GM19452 (cell line): ENCODE measurements around the gene CELSR1.
A peak's percentile ranks its signal among the peaks of the same experiment; 100 is the strongest.

Experiments
- ATAC-seq: cut with Tn5 transposase; IDR thresholded peaks from one replicate; pipeline ENCODE4 v1.9.1; 2021; ENCODE audit not compliant: unreplicated experiment

The CELSR1 gene, protein sequence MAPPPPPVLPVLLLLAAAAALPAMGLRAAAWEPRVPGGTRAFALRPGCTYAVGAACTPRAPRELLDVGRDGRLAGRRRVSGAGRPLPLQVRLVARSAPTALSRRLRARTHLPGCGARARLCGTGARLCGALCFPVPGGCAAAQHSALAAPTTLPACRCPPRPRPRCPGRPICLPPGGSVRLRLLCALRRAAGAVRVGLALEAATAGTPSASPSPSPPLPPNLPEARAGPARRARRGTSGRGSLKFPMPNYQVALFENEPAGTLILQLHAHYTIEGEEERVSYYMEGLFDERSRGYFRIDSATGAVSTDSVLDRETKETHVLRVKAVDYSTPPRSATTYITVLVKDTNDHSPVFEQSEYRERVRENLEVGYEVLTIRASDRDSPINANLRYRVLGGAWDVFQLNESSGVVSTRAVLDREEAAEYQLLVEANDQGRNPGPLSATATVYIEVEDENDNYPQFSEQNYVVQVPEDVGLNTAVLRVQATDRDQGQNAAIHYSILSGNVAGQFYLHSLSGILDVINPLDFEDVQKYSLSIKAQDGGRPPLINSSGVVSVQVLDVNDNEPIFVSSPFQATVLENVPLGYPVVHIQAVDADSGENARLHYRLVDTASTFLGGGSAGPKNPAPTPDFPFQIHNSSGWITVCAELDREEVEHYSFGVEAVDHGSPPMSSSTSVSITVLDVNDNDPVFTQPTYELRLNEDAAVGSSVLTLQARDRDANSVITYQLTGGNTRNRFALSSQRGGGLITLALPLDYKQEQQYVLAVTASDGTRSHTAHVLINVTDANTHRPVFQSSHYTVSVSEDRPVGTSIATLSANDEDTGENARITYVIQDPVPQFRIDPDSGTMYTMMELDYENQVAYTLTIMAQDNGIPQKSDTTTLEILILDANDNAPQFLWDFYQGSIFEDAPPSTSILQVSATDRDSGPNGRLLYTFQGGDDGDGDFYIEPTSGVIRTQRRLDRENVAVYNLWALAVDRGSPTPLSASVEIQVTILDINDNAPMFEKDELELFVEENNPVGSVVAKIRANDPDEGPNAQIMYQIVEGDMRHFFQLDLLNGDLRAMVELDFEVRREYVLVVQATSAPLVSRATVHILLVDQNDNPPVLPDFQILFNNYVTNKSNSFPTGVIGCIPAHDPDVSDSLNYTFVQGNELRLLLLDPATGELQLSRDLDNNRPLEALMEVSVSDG (N-terminal part only)

DNA sequence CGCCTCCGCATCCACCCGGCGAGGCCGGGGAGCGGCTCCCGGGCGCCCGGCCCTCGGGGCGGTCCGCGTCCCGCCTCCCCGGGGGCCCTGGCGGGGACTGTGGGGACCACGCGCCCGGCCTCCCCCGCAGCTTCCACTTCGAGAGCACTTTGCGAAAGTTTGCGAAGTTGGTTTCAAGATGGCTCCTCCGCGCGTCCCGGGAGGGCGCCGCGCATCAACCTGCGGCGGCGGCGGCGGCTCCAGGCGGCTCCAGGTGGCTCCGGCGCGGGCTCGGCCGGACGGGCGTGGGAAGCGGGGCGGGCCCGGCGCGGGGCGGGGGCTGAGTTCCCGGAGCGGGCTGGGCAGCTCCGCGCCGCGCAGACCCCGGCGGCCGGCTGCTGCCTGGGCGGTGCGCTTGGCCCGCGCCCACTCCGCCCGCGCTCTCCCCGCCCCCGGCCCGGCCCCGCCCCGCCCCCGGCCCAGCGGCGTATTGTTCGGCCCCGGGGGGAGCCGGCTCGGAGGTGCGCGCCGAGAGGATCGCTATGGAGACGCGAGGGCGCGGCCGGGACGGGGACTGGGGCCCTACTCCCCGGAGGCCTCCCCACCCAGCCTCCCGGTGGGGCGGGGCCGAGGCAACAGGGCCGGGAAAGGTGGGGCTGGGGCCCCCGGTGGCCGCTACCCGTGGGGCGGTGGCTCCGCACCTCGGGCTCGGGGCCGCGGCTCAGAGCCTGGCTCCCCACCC, at the start of gene CELSR1:
TSS of gene CELSR1 (minus strand) at position 396 of the 721 bp plus-strand sequence. CDS start 450 bp downstream, outside the sequence.
- no peak for ATAC-seq

DNA sequence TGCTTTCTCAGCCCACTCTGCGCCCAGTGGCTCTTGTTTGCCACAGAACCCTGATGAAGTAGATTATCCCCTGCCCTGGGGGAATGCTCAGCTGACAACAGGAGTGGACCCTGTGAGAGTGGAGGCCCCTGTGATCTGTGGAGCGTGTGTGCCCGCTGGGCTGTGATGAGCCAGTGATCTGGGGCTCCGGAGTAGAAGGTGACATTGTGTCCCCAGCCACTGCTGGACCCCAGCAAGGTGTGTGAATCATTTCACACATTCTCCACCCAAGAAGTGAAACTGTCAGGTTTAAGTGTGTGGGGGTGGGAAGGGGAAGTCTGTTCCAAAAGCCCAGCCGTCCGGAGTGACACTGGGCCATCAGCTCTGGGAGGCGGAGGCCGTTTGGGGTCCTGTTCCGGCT, 49.6 kb upstream of the CELSR1 start:
- peak; percentile 66 for ATAC-seq

DNA sequence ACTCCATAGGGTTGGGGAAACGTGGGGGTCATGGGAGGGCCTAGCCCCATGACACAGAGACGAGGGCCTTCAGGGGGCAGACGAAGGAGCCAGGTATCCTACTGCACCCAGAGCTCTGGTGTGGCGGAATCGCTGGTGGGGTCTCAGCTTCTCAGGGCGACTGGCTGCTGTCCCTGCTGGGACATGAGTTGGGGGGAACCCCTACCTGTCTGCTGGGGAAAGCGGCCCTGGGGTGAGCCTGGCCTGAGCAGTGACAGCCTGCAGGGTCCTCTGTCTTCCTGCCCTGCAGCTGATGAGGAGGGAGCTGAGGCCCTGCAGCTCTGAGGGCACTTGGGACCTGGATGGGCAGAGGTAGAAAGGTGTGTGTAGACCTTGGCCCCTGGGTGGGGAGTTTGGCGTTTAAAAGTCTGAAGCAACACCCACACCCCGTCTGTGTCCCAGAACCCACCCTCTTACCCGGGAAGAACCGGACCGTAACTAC, 49.2 kb upstream of the CELSR1 start:
- ATAC-seq: no peak

DNA sequence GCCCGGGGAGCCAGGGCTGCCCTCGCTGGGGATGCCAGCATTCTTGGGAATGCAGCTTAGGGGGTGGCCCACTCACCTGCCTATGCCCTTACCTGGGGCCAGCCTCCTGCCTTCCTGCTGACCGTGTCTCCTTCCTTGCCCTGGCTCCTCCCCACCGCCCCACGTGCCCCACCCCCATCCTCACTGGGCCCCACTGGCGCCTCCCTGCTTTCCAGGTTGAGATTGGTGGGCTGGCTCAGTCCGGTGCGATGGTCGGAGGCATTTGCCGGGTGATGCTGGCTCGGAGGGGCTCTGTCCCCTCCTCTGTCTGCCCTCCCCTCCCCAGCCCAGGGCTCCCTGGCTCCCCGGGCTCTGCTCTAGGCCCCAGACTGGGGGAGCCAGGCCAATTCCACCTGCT, 48.7 kb upstream of the CELSR1 start:
- no peak for ATAC-seq

DNA sequence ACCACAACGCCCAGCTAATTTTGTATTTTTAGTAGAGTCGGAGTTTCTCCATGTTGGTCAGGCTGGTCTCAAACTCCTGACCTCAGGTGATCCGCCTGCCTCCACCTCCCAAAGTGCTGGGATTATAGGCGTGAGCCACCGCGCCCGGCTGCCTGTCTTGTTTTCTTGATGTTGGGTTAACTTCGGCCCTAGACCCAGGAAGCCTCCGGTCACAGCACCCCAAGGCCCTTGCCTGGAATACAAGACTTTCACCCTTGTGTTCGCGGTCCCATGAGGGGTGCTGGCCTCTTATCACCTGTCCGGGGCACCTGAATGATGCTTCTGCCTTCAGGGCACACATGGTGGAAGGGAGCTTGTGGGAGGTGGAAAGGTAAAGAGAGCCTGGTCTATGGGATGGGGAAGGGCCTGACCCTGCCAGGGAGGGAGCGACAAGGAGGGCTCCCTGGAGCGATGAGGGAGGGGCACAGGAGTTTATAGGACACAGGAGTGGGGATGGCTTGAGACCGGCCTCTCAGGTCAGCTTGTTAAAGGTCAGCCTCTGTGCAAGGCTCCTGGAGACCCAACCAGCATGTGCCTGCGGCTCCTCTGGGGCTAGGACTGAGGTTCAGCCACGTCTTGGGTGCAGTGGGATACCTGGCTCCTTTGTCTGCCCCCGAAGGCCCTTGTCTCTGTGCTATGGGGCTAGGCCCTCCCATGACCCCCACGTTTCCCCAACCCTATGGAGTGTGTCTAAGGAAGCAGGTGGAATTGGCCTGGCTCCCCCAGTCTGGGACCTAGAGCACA, 48.1 kb upstream of the CELSR1 start:
- no peak for ATAC-seq

DNA sequence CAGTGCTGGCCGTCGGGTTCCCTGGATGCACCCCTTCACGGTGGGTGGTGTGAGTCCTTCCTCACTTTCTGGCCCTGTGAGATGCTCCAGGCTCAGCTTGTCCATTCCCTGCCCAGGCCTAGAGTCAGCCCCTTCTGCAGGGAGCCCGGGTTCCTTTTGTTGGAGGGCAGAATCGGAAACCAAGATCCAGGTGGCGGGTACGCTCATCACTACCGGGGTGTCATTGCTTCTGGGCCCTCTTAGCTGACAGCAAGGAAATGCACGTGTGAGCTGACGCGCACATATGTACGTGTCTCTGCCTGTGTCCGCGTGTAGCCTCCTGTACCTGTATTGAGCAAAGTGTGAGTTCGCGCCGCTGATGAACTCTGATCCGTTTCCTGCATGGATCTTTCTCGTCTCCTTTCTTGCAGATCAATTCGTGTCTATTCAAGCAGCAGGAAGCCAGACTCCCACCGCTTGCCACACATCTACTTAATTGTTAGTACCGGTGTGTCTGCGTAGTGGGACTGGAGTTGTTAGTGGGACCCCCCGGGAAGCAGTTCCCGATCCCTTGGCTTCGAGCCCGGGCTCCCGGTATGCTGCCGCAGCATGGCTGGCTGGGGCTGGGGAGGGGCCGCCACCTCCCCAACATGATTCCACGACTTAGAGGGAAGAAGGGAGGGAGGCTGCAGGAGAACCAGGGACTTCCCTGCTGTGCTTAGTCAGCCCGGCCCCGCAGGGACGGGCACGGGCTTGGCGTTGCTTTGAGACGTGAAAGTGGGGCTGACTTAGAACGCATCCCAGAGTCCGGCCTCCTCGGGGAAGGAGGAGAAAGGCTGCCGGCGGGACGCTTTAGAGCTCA, 46.9 kb upstream of the CELSR1 start:
- ATAC-seq: no peak

DNA sequence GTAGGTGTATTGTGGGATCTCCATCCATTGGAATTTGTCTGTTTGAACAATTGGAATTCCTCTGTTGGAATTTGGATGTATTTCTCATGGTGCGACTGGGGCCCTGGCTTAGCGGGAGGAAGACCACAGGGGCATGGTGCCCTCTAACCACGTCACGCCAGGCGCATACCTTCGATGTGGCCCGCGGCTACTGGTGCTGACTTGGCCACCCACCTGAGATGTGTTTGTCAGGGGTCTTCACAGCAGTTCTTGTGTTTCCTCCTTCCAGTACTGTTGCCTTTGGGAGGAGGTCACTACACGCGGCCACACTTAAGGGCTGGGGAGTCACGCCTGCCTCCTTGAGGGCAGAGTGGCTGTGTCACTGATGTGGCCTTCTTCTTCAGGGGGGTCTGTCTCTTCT, 46.2 kb upstream of the CELSR1 start:
- ATAC-seq: no peak

DNA sequence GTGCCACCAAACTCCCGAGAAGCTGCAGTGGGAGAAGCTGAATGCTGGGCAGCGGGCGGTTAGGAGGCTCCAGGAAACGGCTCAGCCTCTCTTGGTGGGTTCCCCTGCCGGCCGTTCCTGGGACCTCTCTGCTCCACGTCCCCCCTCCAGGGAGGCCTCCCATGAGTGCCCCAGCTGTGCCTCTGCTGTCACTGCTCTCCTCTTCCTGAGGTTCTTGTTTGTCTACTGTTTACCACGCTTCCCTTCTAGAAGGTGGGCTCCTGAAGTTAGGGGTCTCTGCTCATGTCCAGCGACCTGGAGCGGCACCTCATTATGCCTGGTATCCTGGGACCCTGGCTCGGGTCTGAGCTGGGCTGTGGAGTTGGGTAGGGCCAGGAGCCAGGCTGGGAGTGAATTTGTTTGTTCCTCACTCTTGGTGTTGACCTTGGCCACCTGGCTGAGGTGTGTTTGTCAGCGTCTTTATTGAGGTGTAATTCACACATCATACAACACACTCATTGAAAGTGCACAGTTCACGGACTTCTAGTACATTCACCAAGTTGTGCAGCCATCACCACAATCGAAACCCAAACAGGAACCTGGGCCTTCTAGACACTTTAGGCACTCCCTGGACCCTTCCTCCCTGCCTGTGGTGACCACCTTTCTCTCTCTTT, 45.0 kb upstream of the CELSR1 start:
- no peak for ATAC-seq

DNA sequence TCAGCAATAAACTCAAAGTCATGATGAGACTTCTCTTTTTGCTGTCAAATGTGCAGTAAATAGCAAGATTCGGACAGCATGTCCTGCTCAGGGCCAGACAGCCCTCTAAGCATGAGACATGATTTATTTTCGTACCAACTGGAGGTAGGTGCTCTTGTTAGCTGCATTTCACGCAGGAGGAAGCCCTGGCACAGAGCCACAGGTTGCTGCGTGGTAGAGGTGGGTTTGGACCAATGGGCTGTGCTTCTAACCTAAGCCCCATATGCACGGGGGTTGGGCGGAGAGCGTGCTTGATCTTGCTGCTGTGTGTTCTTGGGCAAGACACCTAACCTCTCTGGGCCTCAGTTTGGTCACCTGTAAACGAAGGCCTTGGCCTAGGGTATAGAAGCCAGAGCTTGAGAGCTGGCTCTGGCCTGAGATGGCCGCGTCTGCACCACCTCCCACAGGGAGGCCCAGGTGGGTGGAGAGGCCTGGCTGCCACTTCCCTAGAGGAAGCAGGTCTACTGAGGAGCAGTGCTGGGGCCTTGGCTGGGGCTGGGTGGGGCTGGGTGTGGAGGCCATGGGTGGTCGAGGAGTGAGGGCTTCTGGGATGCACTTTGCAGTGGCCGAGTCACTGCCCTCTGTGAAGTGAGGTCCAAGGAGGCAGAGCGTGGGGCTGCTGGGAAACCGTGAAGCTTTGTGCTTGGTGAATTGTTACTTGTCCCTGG, 44.3 kb upstream of the CELSR1 start:
- no peak for ATAC-seq

DNA sequence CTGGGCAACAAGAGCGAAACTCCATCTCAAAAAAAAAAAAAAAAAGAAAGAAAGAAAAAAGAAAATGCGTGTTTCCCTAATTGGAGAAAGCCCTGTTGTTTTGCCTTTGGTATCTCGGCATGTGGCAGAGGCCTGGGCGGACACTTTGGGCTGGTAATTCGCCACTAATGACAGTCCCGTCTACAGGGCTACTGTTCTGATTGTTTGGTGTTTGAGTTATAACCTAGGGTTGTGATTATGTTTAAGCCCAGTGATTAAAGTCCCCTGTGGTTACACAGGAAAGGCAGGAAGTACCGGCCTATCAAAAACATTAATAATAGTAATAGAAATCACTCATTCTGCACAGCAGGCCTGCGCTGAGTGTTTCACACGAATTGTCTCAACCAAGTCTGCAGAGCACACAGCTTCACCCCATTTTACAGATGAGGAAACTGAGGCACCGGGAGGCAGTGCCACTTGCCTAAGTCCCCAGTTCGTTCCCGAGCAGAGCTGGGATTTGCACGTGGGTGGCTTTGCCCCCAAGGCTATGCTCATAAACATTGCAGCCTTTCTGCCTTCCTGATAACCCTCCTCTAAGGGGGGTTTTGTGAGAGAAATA, 43.6 kb upstream of the CELSR1 start:
- ATAC-seq: no peak

DNA sequence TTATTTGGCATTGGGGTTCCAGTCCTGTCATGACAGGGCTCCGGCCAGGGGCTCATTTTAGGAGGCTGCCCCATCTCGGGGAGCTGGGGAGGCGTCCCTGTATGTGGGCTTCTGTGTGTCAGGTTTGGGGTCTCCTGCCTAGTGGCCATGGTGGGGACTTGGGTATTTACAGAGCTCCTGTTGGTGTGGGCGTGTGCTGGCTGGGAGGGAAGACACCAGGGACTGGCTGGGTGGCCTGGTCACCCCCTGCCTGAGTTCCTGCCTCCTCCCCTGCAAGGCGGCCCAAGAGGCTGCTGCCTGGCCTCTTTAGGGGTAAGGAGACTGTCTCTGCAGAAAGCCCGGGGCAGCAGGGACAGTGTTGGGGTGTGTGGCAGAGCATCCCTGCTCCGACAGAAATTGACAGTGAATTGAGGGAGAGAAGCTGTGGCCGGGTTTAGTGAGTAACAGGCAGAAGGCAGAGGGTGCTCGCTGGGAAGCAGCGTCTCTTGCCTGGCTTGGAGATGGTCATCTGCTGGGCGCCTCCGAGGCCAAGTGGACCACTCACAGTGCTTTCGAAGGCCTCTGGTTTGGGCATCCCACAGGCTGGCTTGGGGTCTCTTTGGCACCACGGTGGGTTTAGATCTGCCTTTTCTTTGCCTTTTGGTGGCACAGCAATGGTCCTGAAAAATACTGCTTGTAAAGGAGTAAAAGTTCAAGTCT, 42.5 kb upstream of the CELSR1 start:
- ATAC-seq: no peak

DNA sequence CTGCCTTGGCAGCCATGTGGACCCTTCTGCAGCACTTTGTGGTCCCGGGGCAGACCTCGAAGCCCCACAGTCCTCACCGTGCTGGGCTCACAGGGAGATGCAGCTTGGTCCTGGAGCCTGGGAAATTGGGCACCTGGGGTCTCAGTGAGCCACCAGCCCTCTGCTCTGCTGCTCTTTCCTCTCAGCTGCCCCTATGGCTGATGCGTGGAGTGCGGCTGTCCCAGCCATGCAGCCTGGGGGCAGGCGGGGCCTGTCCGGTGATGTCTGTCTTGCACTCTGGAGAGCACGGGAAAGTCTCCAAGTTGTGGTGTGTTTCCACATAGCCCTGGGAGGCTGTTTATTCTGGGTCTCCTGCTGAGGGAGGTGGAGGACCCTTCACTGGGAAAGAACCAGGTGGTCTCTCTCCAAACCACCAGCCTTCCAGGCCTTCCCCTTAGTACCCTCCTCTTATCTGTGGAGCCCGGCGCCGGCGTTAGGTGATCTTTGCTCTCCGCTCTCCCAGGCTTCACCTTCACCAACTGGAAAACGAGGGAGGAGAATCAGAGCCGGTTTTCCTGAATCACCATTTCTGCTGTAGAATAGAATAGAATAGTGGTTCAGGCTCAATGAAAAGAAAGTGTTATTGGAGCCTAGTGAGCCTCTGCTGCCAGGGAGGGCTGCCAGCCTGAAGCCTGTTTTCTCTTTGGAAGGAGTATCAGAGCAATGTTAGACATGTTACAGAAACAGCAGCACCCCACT, 41.6 kb upstream of the CELSR1 start:
- ATAC-seq: no peak

DNA sequence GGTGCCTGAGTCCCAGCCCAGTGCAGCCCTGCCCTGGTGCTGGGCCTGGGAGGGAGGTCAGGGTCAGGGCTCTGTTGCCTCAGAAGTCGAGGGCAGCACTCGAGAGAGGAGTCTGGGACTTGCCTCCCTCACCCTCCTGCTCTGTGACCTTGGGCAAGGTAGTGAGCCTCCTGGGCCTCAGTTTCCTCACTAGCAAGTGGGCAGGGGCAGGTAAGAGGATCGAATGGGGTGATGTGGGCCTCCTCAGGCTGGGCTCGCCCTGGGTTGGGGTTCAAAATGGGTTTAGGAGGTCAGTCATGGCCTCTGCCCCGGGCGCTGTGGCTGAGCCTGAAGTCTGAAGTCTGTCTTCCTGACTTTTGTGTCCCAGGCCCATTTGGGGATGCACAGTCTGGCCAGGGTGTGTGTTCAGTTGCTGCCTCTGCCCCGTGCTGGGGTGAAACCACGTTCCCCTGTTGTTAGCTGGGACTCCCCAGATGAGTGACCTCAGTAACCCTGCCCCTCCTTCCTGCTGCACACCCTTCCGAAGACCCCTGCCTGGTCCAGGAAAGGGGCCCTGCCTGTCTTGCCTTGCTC, 40.9 kb upstream of the CELSR1 start:
- no peak for ATAC-seq

DNA sequence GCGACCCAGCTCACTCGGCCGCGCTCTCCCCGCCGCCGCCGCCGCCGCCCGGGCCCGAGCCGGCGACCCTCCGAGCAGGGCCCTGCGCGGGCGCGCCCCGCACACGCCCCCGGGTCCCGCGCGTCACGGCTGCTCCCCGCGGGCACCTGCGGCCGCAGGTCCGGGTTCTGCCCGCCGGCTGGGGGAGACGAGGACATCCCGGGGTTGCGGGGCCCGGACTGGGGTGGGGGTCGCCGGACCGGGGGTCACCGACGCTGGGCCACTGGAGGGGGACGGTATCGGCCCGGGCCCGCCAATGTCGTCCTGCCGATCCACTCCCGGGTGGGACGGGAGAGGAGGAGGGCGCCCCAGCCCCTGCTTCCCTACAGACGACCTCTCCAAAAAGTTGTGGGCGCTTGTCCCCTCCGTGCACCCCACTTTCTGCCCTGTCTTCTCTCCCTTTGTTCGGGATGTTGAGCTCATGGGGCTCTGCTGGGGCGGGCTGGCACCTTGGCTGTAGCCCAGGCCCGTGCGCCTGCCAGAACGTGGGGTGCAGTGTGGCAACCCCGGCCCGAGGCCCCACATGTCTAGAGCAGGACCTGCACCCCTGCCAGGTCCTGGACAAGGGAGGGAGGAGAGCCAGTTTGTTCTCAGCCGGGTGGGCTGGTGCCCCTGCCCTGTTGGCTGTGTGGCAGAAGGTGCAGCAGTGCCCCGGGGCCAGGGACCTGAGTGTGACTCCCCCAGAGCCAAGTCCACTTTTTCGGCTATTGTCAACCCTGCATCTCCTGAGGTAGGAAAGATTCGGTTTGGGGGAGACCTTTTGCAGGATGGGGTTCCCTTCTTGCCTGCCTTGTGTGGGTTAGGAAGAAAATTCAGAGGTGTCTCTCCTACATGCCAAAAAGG, 40.2 kb upstream of the CELSR1 start:
- ATAC-seq: no peak
